GM18861 (cell line): ENCODE data around the gene ACP3.
"Not testable (repeated sequence)": the region's sequence is repeated elsewhere in the genome, so short reads cannot be mapped to it uniquely, and the experiment has no call there.

ENCODE experiments used
- ATAC-seq: cut with Tn5 transposase; IDR thresholded peaks from one replicate; pipeline ENCODE4 v1.9.1; 2021; ENCODE audit not compliant: unreplicated experiment

The ACP3 gene

DNA sequence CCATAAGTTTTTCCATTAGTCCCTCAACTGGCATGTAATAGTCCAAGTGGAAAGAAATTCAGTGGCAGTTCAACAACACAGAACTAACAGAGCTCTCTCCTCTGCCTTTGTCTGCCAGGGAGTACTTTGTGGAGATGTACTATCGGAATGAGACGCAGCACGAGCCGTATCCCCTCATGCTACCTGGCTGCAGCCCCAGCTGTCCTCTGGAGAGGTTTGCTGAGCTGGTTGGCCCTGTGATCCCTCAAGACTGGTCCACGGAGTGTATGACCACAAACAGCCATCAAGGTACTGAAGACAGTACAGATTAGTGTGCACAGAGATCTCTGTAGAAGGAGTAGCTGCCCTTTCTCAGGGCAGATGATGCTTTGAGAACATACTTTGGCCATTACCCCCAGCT is 39.4 kb downstream of the ACP3 start:
- ATAC-seq, result no peak

DNA sequence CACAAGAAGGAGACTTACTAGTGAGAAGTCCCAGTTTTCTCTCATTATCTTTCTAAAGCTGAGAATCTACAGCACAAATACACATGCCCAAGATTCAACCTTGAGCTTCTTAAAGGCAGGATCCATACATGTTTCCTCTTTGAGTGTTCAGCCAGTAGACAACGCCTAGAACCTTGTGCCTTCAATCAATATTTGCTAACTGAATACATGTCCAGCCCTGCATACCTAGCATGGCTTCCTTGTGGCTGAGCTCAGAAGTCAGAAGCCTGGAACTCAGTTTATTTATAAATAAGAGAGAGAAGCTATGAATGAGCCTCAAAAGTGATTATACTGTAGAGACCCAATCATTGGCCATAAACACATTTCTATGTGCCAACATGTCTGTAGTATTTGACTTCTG is 43.5 kb downstream of the ACP3 start:
- no peak for ATAC-seq

DNA sequence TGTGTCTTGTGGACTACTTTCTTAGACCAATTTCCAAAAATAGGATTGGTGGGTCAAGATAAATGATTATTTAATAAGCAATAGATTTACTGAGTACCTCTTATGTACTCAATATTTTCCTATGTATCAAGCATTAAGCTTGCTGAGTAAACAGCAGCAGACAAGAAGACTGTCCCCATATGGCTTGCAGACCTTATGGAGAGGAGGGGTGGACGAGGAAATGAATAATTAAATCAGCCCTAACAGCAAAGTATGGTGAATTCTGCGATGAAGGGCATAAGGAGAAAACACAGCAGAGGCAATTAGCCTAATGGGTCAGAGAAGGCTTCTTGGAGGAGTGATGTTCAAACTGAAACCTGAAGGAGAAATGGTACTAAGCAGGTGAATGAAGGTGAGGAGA is 45.1 kb downstream of the ACP3 start:
- ATAC-seq, result no peak

DNA sequence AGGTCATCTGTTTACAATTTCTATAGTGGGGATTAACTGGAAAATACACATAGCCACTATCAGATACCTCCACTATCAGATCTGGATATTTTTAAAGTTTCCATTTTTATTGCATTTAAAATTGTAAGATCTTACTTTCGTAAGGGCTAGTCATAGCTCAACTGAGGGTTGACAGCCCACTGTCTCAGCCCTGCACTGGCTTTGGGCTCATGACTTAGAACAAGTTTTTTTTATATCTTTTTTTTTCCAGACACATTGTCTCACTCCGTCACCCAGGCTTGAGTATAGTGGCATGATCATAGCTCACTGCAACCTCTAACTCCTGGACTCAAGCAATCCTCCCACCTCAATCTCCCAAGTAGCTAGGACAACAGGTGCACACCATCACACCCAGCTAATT is 51.3 kb downstream of the ACP3 start:
- no peak for ATAC-seq

DNA sequence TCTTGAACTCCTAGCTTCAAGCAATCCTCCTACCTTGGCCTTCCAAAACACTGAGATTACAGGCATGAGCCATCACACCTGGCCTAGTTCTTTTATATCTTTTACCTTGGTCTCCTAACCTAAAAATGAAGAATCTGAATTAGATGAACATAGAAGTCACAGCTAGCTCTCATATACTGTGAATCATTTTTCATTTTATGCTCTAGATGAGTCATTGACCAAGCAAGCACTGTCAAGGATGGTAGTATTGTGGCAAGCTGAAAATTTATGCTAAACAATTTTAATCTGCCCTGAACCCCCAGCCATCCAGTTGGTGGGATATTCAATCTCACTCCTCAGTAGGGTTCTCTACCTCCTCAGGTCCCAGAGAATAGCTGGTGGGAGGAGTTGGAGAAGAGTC is 51.8 kb downstream of the ACP3 start:
- ATAC-seq, result no peak

DNA sequence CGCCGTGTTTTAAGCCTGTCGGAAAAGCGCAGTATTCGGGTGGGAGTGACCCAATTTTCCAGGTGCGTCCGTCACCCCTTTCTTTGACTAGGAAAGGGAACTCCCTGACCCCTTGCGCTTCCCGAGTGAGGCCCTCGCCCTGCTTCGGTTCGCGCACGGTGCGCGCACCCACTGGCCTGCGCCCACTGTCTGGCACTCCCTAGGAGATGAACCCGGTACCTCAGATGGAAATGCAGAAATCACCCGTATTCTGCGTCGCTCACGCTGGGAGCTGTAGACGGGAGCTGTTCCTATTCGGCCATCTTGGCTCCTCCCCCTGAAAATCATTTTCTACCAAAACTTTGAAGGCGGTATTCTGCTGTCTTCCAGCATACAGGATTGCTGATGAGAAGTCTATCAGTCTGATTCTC is 59.7 kb downstream of the ACP3 start:
- not testable (repeated sequence) for ATAC-seq

DNA sequence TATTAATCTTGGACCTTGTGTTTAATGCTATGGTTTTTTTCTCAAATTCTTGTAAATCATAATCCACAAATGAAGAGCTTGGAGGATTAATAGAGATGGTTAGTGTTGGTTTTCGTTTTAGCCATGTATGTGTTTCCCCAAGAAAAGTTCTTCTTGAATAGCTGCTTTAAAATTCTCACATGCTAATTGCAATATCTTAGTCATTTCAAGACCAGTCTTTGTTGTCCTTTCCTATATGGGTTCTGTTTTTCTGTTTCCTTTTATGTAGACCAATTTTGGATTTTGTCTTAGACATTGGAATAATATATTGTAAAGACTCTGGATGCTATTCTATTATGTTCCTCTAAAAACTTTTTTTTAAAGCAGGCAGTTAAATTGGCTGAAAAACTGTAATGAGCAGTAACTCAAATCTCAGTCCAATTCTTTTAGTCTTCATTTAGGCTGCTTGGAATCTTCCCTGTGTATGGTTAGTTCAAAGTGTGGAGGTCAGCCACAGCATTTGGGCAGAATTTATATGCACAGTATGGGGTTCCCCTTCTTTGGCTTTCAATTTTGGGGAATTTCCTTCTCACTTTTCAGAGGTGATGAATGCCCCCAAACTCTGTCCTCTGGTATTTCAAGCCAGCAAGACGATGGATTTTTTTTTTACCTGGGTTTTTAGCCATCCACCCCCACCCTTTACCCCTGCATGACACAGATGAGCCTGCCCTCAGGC is 61.0 kb downstream of the ACP3 start:
- ATAC-seq, result no peak

DNA sequence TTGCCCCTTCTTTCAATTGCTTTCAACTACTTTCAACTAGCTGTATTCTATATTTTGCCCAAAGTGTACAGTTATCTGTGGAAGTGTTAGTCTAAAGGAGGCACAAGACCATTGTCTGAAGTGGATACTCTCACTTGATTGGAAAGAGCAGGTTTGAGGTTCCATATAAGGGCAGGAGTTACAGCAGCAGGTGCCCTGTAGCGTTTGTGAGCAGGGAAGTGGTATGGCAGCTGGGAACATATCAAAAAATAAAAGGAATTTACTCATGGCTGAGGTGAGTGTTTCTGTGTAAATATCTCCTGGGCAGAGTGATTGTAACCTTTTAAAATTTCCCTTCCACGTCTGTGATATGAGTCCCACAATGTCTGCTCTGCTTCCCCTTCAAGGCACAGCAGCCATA is 61.6 kb downstream of the ACP3 start:
- ATAC-seq, result no peak

DNA sequence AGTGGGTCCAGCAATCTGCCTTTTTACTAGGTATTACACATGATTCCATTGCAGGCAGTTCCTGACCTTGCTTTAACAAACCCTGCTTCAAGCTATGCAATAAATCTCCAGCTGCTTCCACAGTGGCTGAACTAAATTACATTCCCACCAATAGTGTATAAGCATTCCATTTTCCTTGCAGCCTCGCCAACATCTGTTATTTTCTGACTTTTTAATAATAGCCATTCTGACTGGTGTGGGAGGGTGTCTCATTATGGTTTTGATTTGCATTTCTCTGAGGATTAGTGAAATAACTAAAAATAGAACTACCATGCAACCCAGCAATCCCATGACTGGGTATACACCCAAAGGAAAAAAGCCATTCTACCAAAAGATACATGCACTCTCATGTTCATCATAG is 63.7 kb downstream of the ACP3 start:
- no peak for ATAC-seq

DNA sequence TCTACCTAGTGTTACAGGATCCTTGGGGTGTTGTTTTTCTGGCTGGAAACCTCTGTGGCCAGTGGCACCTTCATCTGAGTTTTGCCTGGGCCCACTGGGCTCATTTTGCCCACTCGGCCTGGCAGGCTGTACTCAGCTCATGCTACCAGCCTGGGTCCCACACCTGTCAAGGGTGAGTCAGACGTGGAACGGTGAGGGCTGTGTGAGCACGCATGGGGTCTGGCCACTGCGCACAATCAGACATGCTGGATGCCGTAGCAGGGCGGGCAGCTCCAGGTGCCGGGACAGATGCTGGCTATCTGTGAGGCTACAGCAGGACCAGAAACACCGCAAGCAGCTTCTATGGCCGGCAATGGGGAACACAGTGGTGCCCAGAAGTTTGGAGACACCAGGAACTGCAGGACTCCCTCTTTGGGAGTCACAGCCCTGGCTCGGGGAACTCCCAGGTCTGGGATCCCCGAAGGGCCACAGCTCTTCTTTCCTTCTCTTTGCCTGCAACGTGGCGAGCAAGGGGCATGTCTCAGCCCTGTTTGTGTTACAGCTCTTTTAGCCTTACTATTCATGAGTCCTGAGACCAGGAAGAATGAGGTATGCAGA is 64.2 kb downstream of the ACP3 start:
- no peak for ATAC-seq

DNA sequence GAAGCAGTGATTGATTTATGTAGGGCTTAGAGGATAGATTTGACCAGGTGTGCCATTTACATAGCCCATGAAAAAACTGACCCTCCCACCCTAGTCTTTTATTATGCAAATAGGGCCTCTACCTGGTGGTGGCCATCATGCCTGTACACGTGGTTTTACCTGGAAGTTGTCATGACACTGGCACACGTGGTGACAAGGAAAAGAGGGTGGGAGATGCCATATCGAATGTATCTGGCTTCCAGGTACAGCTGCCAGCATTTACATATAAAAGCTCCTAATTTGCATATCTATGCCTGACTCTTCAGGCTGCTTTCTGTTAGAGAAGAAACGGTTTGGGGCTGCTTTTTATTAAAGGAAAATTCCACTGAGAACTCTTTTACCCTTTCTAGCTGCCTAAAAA is 65.1 kb downstream of the ACP3 start:
- no peak for ATAC-seq

DNA sequence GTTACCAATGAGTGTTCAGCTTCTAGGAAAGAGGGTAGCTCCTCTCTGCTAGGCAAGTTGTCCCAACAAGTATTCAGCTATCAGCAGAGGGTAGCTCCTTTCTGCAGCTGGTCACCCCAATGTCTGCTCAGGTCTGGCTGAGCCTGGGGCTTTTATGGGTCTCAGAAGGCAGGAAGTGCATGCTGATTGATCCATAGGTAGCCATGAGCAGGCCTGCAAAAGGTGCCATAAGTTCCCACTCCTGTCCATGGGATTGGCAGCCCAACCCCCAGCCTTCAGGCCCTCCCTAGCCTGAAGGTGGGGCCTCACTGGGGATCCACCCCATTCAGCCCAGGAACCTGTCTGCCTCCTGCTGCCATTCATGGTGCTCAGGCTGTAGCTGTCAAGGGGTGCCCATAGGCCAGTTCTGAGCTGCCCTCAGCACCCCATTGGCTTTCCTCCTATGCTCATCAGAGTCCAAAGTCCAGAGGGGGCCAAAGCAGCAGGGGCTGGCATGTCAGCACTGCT is 65.5 kb downstream of the ACP3 start:
- ATAC-seq, result no peak

DNA sequence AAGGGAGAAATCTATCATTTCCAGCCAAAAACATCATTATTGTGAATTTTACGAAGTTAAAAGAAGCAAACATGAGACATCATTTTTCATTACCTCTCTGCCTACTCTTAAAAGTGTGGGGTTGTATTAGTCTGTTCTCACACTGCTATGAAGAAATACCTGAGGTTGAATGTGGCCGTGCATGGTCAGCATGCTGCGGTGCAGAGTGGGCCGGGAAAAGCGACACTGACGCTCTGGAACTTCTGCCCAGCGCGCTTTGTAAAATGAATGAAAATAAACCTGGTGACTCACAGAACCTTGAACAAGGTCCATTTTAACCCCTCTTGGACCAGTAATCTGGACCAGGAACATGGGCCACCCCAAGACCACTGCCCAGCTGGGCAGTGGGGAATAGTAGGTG is 69.1 kb downstream of the ACP3 start:
- no peak for ATAC-seq

DNA sequence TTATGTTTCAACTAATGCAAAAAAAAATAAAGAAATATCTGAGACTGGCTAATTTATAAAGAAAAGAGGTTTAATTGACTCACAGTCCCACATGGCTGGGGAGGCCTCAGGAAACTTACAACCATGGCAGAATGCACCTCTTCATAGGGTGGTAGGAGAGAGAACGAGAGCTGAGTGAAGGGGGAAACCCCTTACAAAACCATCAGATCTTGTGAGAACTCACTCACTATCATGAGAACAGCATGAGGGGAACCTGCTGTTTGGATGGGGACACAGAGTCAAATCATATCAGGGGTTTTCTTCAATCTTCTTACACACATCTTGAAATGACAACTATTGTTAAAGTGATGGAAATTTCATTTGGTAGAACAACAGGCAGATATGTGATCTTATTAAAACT is 75.5 kb downstream of the ACP3 start:
- ATAC-seq, result not testable (repeated sequence)

DNA sequence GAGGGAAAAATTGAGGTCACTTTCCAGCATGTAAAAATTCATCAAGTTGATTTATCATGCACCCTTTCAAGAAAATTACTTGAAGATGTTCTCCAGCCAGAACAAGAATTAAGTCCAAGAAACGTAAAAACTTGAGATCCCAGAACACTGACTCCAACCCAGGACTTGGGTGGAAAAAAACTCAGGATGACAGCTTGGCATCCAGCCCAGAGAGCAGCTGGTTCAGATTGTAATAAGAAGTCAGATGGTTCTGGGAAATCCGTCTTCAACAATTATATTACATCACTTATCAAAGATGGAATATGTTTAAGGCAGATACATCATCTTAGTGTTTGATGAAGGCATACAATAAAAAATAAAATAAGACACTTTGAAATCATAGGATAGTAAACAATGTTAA is 77.1 kb downstream of the ACP3 start:
- no peak for ATAC-seq

DNA sequence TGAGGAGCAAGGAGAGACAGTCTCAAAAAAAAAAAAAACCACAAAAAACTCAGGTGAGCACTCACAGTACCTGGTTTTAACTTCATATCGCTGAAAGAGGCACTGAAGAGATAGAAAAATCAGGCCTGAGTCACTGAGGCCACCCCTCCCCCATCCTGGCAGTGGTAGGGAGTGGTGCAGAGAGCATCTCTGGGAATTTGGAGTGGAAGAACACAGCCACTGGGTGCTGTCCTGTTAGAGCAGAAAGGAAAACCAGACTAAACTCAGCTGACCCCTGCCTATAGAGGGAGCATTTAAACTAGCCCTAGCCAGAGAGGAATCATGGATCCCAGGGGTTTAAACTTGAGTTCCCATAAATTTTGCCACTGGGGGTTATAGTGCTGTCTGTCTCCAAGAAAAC is 77.9 kb downstream of the ACP3 start:
- no peak for ATAC-seq

DNA sequence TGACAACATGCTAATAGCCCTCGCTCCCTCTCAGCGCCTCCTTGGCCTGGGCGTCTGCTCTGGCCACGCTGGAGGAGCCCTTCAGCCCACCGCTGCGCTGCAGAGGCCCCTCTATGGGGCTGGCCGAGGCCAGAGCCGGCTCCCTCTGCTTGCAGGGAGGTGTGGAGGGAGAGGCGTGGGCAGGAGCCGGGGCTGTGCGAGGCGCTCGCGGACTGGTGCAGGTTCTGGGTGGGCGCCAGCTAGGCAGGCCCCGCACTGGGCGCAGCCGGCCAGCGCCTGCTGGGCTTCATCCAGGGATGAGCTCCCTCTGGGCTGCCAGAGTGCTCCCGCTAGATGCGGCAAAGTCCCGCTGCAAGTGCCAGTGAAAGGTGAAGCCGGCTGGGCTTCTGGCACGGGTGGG is 79.0 kb downstream of the ACP3 start:
- ATAC-seq, result no peak

DNA sequence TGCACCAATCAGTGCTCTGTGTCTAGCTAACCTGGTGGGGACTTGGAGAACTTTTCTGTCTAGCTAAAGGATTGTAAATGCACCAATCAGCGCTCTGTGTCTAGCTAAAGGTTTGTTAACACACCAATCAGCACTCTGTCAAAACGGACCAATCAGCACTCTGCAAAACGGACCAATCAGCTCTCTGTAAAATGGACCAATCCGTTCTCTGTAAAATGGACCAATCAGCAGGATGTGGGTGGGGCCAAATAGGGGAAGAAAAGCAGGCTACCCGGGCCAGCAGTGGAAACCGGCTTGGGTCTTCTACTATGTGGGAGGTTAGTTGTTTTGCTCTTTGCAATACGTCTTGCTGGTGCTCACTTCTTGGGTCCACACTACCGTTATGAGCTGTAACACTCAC is 79.6 kb downstream of the ACP3 start:
- not testable (repeated sequence) for ATAC-seq

DNA sequence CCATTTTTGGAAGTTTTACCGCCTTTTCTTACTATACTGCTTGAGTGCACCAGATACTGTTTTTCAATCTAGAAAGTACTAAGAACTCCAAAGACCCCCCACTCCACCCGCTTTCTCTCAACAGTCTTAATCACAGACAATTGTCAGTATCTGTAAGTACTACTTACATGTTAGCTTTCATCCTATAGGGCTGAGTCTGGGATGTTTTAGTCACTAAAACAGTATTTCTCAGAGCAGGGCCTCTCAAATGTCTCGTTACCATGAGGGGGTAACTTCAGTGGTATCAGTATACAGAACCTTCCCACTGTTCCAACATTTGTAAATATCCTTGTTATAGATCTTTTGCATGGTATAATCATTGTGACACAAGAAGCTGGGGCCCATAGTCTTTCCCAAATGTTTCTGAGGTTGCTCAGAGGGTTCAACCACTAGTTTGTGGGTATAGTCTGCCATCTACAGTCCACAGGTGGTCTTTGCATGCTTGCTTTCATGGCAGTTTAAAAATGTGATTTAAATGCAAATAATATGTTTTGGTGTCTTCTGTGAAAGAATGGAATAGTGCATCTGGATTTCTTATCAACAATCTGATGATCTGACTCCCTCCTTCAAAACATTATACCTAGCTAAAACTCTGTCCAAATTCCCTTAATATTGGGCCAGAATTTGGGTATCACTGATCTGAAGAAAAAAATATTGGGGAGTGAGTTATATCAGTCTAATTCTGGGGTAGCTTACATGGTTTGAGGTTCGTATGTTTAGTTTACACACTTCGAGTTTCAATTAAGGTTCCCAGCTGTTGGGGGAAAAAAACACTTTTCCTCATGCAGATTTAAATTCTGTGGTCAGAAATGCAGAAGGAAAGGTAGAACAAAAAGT is 82.1 kb downstream of the ACP3 start:
- ATAC-seq, result no peak

DNA sequence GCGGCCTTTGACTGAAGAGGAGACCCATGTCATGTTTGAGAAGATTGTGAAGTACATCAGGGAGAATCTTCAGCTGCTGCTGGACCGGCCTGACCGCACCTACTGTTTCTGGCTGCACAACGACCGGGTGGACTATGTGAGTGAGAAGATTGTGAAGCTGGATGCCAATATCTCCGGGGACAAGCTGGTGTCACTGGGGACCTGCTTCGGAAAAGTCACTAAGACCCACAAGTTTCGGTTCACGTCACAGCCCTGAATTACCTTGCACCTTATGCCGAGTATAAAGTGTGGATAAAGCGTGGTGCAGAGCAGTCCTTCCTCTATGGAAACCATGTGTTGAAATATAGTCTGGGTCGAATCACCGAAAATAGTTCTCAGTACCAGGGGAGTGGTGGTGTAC is 84.0 kb downstream of the ACP3 start:
- ATAC-seq, result no peak

DNA sequence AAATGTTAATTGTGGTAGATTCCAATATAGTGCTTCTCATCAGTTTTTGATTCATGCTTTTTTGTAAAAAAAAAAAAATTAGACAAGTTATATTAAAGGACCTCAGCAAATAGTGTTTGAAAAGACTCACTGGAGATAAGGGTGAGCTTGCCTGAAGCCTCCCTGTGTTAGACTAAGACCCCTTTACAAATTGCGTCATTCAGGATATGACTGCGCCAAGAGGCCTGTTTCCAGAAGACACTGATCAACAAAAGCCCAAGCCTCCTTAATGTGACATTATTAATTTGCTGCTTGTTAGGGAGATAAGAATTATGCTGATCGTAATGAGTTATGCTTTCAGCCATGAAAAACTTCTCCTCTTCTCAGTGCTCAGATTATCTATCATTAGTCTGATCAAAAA is 87.1 kb downstream of the ACP3 start:
- no peak for ATAC-seq

DNA sequence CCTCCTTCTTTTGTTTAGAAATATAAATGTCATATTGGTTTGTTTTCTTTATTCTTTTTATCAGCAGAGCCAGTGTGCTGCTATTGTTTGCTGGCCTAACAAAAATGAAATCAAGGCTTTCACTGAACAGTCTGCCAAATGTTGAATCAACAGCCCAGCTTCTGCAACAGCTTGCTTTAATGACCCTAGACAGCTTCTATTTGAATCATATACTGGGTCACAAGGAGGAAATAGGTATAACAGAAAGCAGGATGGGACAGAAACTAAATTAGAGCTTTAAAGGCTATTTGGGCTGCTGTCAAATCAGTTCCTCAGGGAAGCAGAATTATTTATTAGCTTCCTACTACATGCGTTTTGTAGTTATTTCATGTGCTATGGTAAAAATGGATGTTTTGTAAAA is 88.0 kb downstream of the ACP3 start:
- no peak for ATAC-seq
